Measurements from ENCODE around the gene ICAM5.

DNA sequence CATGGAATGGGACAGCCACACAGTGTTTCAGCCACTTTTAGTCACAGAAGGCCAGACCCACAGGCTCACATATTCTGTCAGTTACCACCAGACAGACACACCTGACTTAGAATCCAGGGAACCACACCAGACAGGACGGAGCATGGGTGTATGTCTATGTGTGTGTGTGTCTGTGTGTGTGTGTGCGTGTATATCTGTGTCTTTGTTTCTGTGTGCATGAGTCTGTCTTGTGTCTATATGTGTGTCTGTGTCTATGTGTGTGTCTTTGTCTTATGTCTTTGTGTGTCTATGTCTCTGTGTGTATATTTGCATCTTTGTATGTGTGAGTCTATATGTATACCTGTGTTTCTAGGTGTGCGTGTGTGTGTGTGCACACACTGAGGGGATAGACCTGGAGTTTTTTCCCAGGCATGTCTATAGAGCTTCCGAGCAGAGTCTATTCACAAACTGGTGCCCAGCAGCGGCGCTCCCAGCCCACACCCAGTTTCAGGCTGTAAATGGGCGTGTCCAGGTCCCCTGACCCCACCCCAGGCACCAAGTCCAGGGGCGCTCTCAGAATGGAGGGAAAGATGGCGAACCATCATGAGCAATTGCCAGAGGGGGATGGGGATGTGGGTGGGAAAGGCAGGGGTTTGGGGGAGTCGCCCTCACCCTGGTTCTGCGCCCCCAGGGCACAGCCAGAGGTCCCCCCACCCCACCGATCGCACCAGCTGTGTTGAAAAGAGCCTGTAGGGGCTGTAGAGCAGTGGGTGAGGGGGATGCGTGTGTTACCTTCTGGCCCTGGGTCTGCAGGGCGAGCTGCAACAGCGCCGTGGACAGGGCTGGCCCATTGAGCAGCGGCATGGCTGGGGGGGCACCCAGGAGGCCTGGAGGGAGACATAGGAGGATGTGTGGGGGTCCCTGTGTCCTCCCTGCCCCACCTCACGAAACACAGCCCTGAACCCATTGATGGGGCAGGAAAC, 32.4 kb downstream of the ICAM5 start:
- TF ChIP-seq, protein P1, sequence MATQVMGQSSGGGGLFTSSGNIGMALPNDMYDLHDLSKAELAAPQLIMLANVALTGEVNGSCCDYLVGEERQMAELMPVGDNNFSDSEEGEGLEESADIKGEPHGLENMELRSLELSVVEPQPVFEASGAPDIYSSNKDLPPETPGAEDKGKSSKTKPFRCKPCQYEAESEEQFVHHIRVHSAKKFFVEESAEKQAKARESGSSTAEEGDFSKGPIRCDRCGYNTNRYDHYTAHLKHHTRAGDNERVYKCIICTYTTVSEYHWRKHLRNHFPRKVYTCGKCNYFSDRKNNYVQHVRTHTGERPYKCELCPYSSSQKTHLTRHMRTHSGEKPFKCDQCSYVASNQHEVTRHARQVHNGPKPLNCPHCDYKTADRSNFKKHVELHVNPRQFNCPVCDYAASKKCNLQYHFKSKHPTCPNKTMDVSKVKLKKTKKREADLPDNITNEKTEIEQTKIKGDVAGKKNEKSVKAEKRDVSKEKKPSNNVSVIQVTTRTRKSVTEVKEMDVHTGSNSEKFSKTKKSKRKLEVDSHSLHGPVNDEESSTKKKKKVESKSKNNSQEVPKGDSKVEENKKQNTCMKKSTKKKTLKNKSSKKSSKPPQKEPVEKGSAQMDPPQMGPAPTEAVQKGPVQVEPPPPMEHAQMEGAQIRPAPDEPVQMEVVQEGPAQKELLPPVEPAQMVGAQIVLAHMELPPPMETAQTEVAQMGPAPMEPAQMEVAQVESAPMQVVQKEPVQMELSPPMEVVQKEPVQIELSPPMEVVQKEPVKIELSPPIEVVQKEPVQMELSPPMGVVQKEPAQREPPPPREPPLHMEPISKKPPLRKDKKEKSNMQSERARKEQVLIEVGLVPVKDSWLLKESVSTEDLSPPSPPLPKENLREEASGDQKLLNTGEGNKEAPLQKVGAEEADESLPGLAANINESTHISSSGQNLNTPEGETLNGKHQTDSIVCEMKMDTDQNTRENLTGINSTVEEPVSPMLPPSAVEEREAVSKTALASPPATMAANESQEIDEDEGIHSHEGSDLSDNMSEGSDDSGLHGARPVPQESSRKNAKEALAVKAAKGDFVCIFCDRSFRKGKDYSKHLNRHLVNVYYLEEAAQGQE (IDR thresholded peaks at IDR 0.05; ENCODE audit: insufficient read depth in 1 of 2, low read depth in 2 of 2, low read length in 1 of 2) = no peak
- TF ChIP-seq, protein P2, sequence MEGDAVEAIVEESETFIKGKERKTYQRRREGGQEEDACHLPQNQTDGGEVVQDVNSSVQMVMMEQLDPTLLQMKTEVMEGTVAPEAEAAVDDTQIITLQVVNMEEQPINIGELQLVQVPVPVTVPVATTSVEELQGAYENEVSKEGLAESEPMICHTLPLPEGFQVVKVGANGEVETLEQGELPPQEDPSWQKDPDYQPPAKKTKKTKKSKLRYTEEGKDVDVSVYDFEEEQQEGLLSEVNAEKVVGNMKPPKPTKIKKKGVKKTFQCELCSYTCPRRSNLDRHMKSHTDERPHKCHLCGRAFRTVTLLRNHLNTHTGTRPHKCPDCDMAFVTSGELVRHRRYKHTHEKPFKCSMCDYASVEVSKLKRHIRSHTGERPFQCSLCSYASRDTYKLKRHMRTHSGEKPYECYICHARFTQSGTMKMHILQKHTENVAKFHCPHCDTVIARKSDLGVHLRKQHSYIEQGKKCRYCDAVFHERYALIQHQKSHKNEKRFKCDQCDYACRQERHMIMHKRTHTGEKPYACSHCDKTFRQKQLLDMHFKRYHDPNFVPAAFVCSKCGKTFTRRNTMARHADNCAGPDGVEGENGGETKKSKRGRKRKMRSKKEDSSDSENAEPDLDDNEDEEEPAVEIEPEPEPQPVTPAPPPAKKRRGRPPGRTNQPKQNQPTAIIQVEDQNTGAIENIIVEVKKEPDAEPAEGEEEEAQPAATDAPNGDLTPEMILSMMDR (IDR thresholded peaks at IDR 0.05) = no peak

All from Panc1 (cell line).